Lung (tissue), 12 donors: ENCODE data around the gene NXF1. TPM values are rescaled to one million over a fixed set of nuclear protein-coding genes. Genes with fewer than 3 reads are reported as not detected.

Experiments
- ATAC-seq: fragments of 200-7000 bp; cut with Tn5 transposase; one replicate; pipeline ENCODE4 v1.9.1; 2020; ENCODE audit warnings: moderate number of reproducible peaks; ENCODE audit not compliant: insufficient read depth, low FRiP score
- DNase-seq, 3 donors: peaks; one replicate each; pipeline ENCODE4 v3.0.0-alpha.2; 2013 to 2017
- H3K27ac ChIP-seq, 2 donors: one replicate each; pipeline ENCODE4 v1.5.1; 2013; ENCODE audit warnings: mild to moderate bottlenecking in 2 of 2, moderate library complexity in 2 of 2, control low read depth in 1 of 2, inconsistent platforms in 1 of 2, low read depth in 1 of 2, low read length in 1 of 2
- H3K27me3 ChIP-seq, 3 donors: one replicate each; pipeline ENCODE4 v1.5.1; 2013; ENCODE audit warnings: low read length in 2 of 3; ENCODE audit not compliant: control insufficient read depth in 3 of 3, insufficient read depth in 3 of 3
- H3K36me3 ChIP-seq, 4 donors: one replicate each; pipeline ENCODE4 v1.5.1; 2013; ENCODE audit warnings: low read length in 4 of 4, mild to moderate bottlenecking in 1 of 4, moderate library complexity in 1 of 4; ENCODE audit not compliant: control insufficient read depth in 4 of 4, insufficient read depth in 4 of 4
- H3K4me1 ChIP-seq, 5 donors: one replicate each; pipeline ENCODE4 v1.5.1; 2013; ENCODE audit warnings: low read length in 5 of 5, mild to moderate bottlenecking in 2 of 5, moderate library complexity in 1 of 5; ENCODE audit not compliant: control insufficient read depth in 5 of 5, insufficient read depth in 5 of 5
- H3K4me3 ChIP-seq: one replicate; pipeline ENCODE4 v1.5.1; 2013; ENCODE audit warnings: mild to moderate bottlenecking, control low read depth, moderate library complexity
- H3K9ac ChIP-seq, 2 donors: one replicate each; pipeline ENCODE4 v1.5.1; 2013; ENCODE audit warnings: low read length in 2 of 2, control low read depth in 1 of 2; ENCODE audit not compliant: insufficient read depth in 1 of 2
- H3K9me3 ChIP-seq, 4 donors: one replicate each; pipeline ENCODE4 v1.5.1; 2013; ENCODE audit warnings: low read length in 3 of 4, mild to moderate bottlenecking in 1 of 4, moderate library complexity in 1 of 4; ENCODE audit not compliant: control insufficient read depth in 4 of 4, insufficient read depth in 3 of 4
- WGBS, 2 donors: extraction: QIAGEN DNeasy Blood & Tissue Kit; methylation state at CpG; one replicate each; pipeline ENCODE4 v1.1.7; 2013; 5-methylcytosine and 5-hydroxymethylcytosine counted together
- polyA plus RNA-seq, 2 donors: library from polyadenylated mRNA; stranded (reverse); fragments of 200-250 nt; gene quantifications; one replicate each; pipeline ENCODE4 v1.2.1, GENCODE V29; 2013
- total RNA-seq, 2 donors: library from RNA; depleted of rRNA in 1 of 2; stranded (reverse); fragments of >200 nt in 1 of 2; gene quantifications; one replicate each; pipeline ENCODE4 v1.2.1, GENCODE V29; 2014 to 2021
- TF ChIP-seq, protein P1 (sequence below): IDR thresholded peaks from 2 replicates; pipeline ENCODE4 v1.5.1; 2012; ENCODE audit warnings: mild to moderate bottlenecking; ENCODE audit errors: control extremely low read depth, extremely low read depth
- donor health status: control.
- donor health status: control.
- donor health status: Bipolar disorder and iron deficiency.
- donor health status: healthy.
- donor health status: DM: yes; HTN: yes; CAD: no.

The NXF1 gene
- total and polyA plus RNA-seq, 4 donors = 62.6 to 89.4 (median 75.5) TPM

GRCh38 chr11:62804310-62805075, 747 bp downstream of the NXF1 start:
- H3K9me3 ChIP-seq = no peaks in the 10 kb centered on the region
- TF ChIP-seq, protein P1, sequence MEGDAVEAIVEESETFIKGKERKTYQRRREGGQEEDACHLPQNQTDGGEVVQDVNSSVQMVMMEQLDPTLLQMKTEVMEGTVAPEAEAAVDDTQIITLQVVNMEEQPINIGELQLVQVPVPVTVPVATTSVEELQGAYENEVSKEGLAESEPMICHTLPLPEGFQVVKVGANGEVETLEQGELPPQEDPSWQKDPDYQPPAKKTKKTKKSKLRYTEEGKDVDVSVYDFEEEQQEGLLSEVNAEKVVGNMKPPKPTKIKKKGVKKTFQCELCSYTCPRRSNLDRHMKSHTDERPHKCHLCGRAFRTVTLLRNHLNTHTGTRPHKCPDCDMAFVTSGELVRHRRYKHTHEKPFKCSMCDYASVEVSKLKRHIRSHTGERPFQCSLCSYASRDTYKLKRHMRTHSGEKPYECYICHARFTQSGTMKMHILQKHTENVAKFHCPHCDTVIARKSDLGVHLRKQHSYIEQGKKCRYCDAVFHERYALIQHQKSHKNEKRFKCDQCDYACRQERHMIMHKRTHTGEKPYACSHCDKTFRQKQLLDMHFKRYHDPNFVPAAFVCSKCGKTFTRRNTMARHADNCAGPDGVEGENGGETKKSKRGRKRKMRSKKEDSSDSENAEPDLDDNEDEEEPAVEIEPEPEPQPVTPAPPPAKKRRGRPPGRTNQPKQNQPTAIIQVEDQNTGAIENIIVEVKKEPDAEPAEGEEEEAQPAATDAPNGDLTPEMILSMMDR = no peak
- H3K4me1 ChIP-seq = peaks cover 0 to 24% (median 13%) of the 10 kb centered on the region in 5 donors
- H3K27me3 ChIP-seq = no peaks in the 10 kb centered on the region
- peak overlapping the region; percentile 91 for H3K4me3 ChIP-seq
- DNase-seq (peak; percentile 18 to 69 (median 66)), ATAC-seq (no peak)
- 2 to 5% methylated on average over 14 of the region's 14 CpGs for WGBS, 2 donors
- H3K27ac ChIP-seq = peak overlapping the region; percentile 97 to 98
- H3K9ac ChIP-seq = peak overlapping the region; percentile 93
- peaks cover 20 to 38% (median 29%) of the 10 kb centered on the region in 4 donors for H3K36me3 ChIP-seq

DNA sequence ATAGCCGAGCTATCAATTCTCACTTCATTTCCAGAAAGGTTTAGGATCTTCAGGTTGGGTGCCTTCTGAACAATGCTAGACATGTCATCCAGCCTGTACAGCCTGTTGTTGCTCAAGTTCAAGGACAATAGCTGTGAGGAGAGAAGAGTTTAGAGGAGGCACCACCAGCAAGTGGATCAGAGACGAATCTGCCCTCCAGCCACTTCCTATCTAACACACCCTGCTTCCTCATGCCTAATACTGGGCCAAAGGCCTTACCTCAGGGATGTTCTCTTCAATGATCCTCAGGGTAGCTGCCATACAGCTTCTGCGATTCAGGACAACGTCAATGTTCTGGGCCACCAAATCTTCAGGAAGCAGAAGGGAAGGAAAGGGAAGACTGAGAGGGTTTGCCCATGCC, 4.2 kb downstream of the NXF1 start:
- no peaks in the 10 kb centered on the region for H3K9me3 ChIP-seq
- peaks cover 38 to 56% (median 47%) of the 10 kb centered on the region in 4 donors for H3K36me3 ChIP-seq
- H3K4me1 ChIP-seq = peaks cover 0 to 19% (median 12%) of the 10 kb centered on the region in 5 donors
- H3K4me3 ChIP-seq = no peak overlapping the region
- H3K9ac ChIP-seq = no peak overlapping the region
- no peak for ATAC-seq
- no peak overlapping the region for H3K27ac ChIP-seq
- no peaks in the 10 kb centered on the region for H3K27me3 ChIP-seq
- TF ChIP-seq, protein P1 = no peak
- 84 to 88% methylated on average over 4 of the region's 4 CpGs for whole genome bisulfite sequencing, 2 donors
- DNase-seq = no peak

- no peak overlapping the region for H3K9ac ChIP-seq
- H3K27me3 ChIP-seq = no peaks in the 10 kb centered on the region
- TF ChIP-seq, protein P1 = no peak
- H3K36me3 ChIP-seq = peaks cover 46 to 68% (median 56%) of the 10 kb centered on the region in 4 donors
- H3K4me3 ChIP-seq = no peak overlapping the region
- peaks cover 0 to 12% (median 9%) of the 10 kb centered on the region in 5 donors for H3K4me1 ChIP-seq
- H3K27ac ChIP-seq = no peak overlapping the region
- WGBS, 2 donors = 96% methylated on average over 10 of the region's 10 CpGs
- no peaks in the 10 kb centered on the region for H3K9me3 ChIP-seq
- DNase-seq = no peak
- ATAC-seq = no peak
Measured at GRCh38 chr11:62799486-62799885, 5.8 kb downstream of the NXF1 start.
